Activated T-helper 2 cell treated with anti-CD3 and anti-CD28 coated beads, Interferon-gamma antibody, Interleukin-2, Interleukin-4, amounts not matched to agents 10 μg/mL and 5 μg/mL and 100 μg/mL, durations not matched to agents 14 hours and 24 hours and 36 hours (primary cell): Measurements from ENCODE around the gene HS6ST3. TPM values are rescaled to one million over a fixed set of nuclear protein-coding genes. Genes with fewer than 3 reads are reported as not detected.

Experiments used
- DNase-seq: peaks from one replicate; pipeline ENCODE4 v3.0.0; 2021; ENCODE audit warnings: low spot score
- H3K27ac Mint-ChIP-seq: one replicate; pipeline ENCODE4 v1.8.0; 2021; ENCODE audit warnings: mixed read lengths
- H3K27me3 Mint-ChIP-seq: one replicate; pipeline ENCODE4 v1.8.0; 2021; ENCODE audit warnings: low read depth, mixed read lengths
- H3K36me3 Mint-ChIP-seq: one replicate; pipeline ENCODE4 v1.8.0; 2021; ENCODE audit warnings: low read depth, mixed read lengths
- H3K4me1 Mint-ChIP-seq: one replicate; pipeline ENCODE4 v1.8.0; 2021; ENCODE audit warnings: low read depth, mixed read lengths
- H3K4me3 Mint-ChIP-seq: one replicate; pipeline ENCODE4 v1.8.0; 2021; ENCODE audit warnings: low read depth, mild to moderate bottlenecking, moderate library complexity, mixed read lengths
- H3K9me3 Mint-ChIP-seq: one replicate; pipeline ENCODE4 v1.8.0; 2021; ENCODE audit warnings: mixed read lengths
- intact Hi-C: fragments of 100-400 bp; cut with micrococcal nuclease; formaldehyde crosslinking; loops from one replicate; pipeline ENCODE4 v1.15.1; 2023
- total RNA-seq: library from RNA; stranded (reverse); gene quantifications from 2 replicates; pipeline ENCODE4 v1.2.3, GENCODE V29; 2022

Gene HS6ST3
- total RNA-seq, 1 donor from 2014 or later, result not detected

GRCh38 chr13:96072392-96072791 lies 17.5 kb upstream of the HS6ST3 start:
- Mint-ChIP-seq H3K9me3 (no peaks in the 10 kb centered on the region), H3K4me3 (no peak overlapping the region), H3K36me3 (no peaks in the 10 kb centered on the region), H3K27ac (no peak overlapping the region), H3K27me3 (no peaks in the 10 kb centered on the region), H3K4me1 (no peaks in the 10 kb centered on the region)
- intact Hi-C loops, result no loop called here
- DNase-seq, result no peak

- Mint-ChIP-seq H3K9me3 (no peaks in the 10 kb centered on the region), H3K36me3 (no peaks in the 10 kb centered on the region), H3K4me1 (no peaks in the 10 kb centered on the region), H3K27ac (no peak overlapping the region), H3K4me3 (no peak overlapping the region), H3K27me3 (no peaks in the 10 kb centered on the region)
- no peak for DNase-seq
- intact Hi-C loops, result no loop called here
Observed at GRCh38 chr13:96075953-96076543, 13.9 kb upstream of the HS6ST3 start.

- Mint-ChIP-seq H3K27ac (no peak overlapping the region), H3K27me3 (no peaks in the 10 kb centered on the region), H3K36me3 (no peaks in the 10 kb centered on the region), H3K9me3 (no peaks in the 10 kb centered on the region), H3K4me1 (no peaks in the 10 kb centered on the region), H3K4me3 (no peak overlapping the region)
- DNase-seq, result no peak
- intact Hi-C loops, result no loop called here
Observed at GRCh38 chr13:96080676-96081075, 9.2 kb upstream of the HS6ST3 start.

- intact Hi-C loops, result no loop called here
- Mint-ChIP-seq H3K4me3 (no peak overlapping the region), H3K36me3 (no peaks in the 10 kb centered on the region), H3K27me3 (peaks cover 6% of the 10 kb centered on the region), H3K27ac (no peak overlapping the region), H3K9me3 (no peaks in the 10 kb centered on the region), H3K4me1 (no peaks in the 10 kb centered on the region)
- no peak for DNase-seq
Observed at GRCh38 chr13:96081888-96082287, 8.0 kb upstream of the HS6ST3 start.

GRCh38 chr13:96082640-96083039 lies 7.3 kb upstream of the HS6ST3 start:
- Mint-ChIP-seq H3K36me3 (no peaks in the 10 kb centered on the region), H3K4me3 (no peak overlapping the region), H3K27me3 (peaks cover 12% of the 10 kb centered on the region), H3K4me1 (no peaks in the 10 kb centered on the region), H3K27ac (no peak overlapping the region), H3K9me3 (no peaks in the 10 kb centered on the region)
- DNase-seq, result no peak
- intact Hi-C loops, result no loop called here

- no peak for DNase-seq
- Mint-ChIP-seq H3K4me1 (no peaks in the 10 kb centered on the region), H3K36me3 (no peaks in the 10 kb centered on the region), H3K27me3 (peaks cover 37% of the 10 kb centered on the region), H3K27ac (no peak overlapping the region), H3K9me3 (no peaks in the 10 kb centered on the region), H3K4me3 (no peak overlapping the region)
- intact Hi-C loops, result no loop called here
Observed at GRCh38 chr13:96086736-96087135, 3.2 kb upstream of the HS6ST3 start.

- H3K27ac Mint-ChIP-seq, result no peak overlapping the region
- no peaks in the 10 kb centered on the region for H3K9me3 Mint-ChIP-seq
- H3K27me3 Mint-ChIP-seq, result peaks cover 55% of the 10 kb centered on the region
- no peaks in the 10 kb centered on the region for H3K36me3 Mint-ChIP-seq
- H3K4me1 Mint-ChIP-seq, result no peaks in the 10 kb centered on the region
- no peak overlapping the region for H3K4me3 Mint-ChIP-seq
- no peak for DNase-seq
- intact Hi-C loops, result no loop called here
Observed at GRCh38 chr13:96089139-96089538, 768 bp upstream of the HS6ST3 start.

- intact Hi-C loops, result loop anchor here (5.0 kb wide), 1 partner anchor 1378 kb away; the partner anchor contains the start of gene SOX21
- no peaks in the 10 kb centered on the region for H3K4me1 Mint-ChIP-seq
- peaks cover 55% of the 10 kb centered on the region for H3K27me3 Mint-ChIP-seq
- H3K9me3 Mint-ChIP-seq, result no peaks in the 10 kb centered on the region
- no peak for DNase-seq
- H3K4me3 Mint-ChIP-seq, result no peak overlapping the region
- H3K36me3 Mint-ChIP-seq, result no peaks in the 10 kb centered on the region
- no peak overlapping the region for H3K27ac Mint-ChIP-seq
Observed at GRCh38 chr13:96090240-96091101, 564 bp downstream of the HS6ST3 start.

GRCh38 chr13:96091164-96092117 lies 1.5 kb downstream of the HS6ST3 start:
- Mint-ChIP-seq H3K9me3 (no peaks in the 10 kb centered on the region), H3K36me3 (no peaks in the 10 kb centered on the region), H3K4me1 (no peaks in the 10 kb centered on the region), H3K27me3 (peaks cover 53% of the 10 kb centered on the region), H3K4me3 (no peak overlapping the region), H3K27ac (no peak overlapping the region)
- intact Hi-C loops, result loop anchor here (5.0 kb wide), 1 partner anchor 1379 kb away; the partner anchor contains the start of gene SOX21
- no peak for DNase-seq

GRCh38 chr13:96093296-96094006 lies 3.5 kb downstream of the HS6ST3 start:
- DNase-seq, result no peak
- Mint-ChIP-seq H3K9me3 (no peaks in the 10 kb centered on the region), H3K4me3 (no peak overlapping the region), H3K27ac (no peak overlapping the region), H3K27me3 (peaks cover 39% of the 10 kb centered on the region), H3K36me3 (no peaks in the 10 kb centered on the region), H3K4me1 (no peaks in the 10 kb centered on the region)
- intact Hi-C loops, result loop anchor here (5.0 kb wide), 1 partner anchor 1381 kb away; the partner anchor contains the start of gene SOX21

GRCh38 chr13:96100457-96101220 lies 10.7 kb downstream of the HS6ST3 start:
- no peaks in the 10 kb centered on the region for H3K4me1 Mint-ChIP-seq
- H3K4me3 Mint-ChIP-seq, result no peak overlapping the region
- H3K36me3 Mint-ChIP-seq, result no peaks in the 10 kb centered on the region
- DNase-seq, result no peak
- H3K27ac Mint-ChIP-seq, result no peak overlapping the region
- no peaks in the 10 kb centered on the region for H3K27me3 Mint-ChIP-seq
- H3K9me3 Mint-ChIP-seq, result peaks cover 4% of the 10 kb centered on the region
- intact Hi-C loops, result no loop called here
